Loucy (cell line): ENCODE measurements around the gene RFNG.

Experiments used
- EZH2phosphoT487 ChIP-seq: fragments of 200-600 bp; IDR thresholded peaks from 2 replicates; pipeline ENCODE4 v1.6.1; 2018; ENCODE audit warnings: antibody characterized with exemption, mild to moderate bottlenecking, moderate library complexity, borderline replicate concordance
- TF ChIP-seq, protein P1 (sequence below): fragments of 200-600 bp; sonication (generic); conservative IDR thresholded peaks from 2 replicates; pipeline ENCODE4 v1.5.1; 2014; ENCODE audit warnings: mild to moderate bottlenecking, antibody characterized with exemption, low read length

GRCh38 chr17:82041144-82041814, 10.3 kb downstream of the RFNG start:
- TF ChIP-seq, protein P1, sequence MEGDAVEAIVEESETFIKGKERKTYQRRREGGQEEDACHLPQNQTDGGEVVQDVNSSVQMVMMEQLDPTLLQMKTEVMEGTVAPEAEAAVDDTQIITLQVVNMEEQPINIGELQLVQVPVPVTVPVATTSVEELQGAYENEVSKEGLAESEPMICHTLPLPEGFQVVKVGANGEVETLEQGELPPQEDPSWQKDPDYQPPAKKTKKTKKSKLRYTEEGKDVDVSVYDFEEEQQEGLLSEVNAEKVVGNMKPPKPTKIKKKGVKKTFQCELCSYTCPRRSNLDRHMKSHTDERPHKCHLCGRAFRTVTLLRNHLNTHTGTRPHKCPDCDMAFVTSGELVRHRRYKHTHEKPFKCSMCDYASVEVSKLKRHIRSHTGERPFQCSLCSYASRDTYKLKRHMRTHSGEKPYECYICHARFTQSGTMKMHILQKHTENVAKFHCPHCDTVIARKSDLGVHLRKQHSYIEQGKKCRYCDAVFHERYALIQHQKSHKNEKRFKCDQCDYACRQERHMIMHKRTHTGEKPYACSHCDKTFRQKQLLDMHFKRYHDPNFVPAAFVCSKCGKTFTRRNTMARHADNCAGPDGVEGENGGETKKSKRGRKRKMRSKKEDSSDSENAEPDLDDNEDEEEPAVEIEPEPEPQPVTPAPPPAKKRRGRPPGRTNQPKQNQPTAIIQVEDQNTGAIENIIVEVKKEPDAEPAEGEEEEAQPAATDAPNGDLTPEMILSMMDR, result no peak
- no peak for TF ChIP-seq EZH2phosphoT487
